ENCODE results near the gene FAM20A. TPM values are rescaled to one million over a fixed set of nuclear protein-coding genes. Genes with fewer than 3 reads are reported as not detected.

The FAM20A gene
- total and polyA plus RNA-seq, 4 donors, result 14.9 to 72.0 (median 58.6) TPM

- no peaks in the 10 kb centered on the region for H3K27me3 ChIP-seq (ENCODE audit: control insufficient read depth in 4 of 4, insufficient read depth in 4 of 4, low read length in 3 of 4)
- DNase-seq (ENCODE audit: low spot score), result no peak
- 94% methylated on average over 1 of the region's 1 CpG for WGBS
- no peaks in the 10 kb centered on the region for H3K9me3 ChIP-seq (ENCODE audit: control insufficient read depth in 4 of 4, low read length in 3 of 4)
- H3K4me3 ChIP-seq (ENCODE audit: low read depth in 1 of 3, low read length in 3 of 3), result no peak overlapping the region
- no peak overlapping the region for H3K27ac ChIP-seq (ENCODE audit: low read depth in 1 of 2, low read length in 2 of 2)
- no peaks in the 10 kb centered on the region for H3K4me1 ChIP-seq (ENCODE audit: control insufficient read depth in 4 of 4, insufficient read depth in 4 of 4, low read length in 3 of 4)
- TF ChIP-seq SP1 (IDR thresholded peaks at IDR 0.05) (no peak), JUND (IDR thresholded peaks at IDR 0.05) (no peak), NR2F2 (IDR thresholded peaks at IDR 0.05) (no peak), RAD21 (IDR thresholded peaks at IDR 0.05) (no peak), HNF4A (conservative IDR thresholded peaks at IDR 0.05) (no peak), GABPA (IDR thresholded peaks at IDR 0.05 in 1 of 2, conservative IDR thresholded peaks at IDR 0.05 in 1 of 2) (no peak), FOXA1 (IDR thresholded peaks at IDR 0.05) (no peak), FOXA2 (IDR thresholded peaks at IDR 0.05) (no peak), HNF4G (IDR thresholded peaks at IDR 0.05) (no peak), EGR1 (IDR thresholded peaks at IDR 0.05; ENCODE audit: low read depth in 2 of 2) (no peak), ATF3 (IDR thresholded peaks at IDR 0.05) (no peak), YY1 (IDR thresholded peaks at IDR 0.05) (no peak), ZBTB33 (IDR thresholded peaks at IDR 0.05) (no peak), TAF1 (conservative IDR thresholded peaks at IDR 0.05) (no peak), RXRA (IDR thresholded peaks at IDR 0.05) (no peak)
- TF ChIP-seq, protein P1, sequence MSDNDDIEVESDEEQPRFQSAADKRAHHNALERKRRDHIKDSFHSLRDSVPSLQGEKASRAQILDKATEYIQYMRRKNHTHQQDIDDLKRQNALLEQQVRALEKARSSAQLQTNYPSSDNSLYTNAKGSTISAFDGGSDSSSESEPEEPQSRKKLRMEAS (IDR thresholded peaks at IDR 0.05), result no peak
- TF ChIP-seq, protein P2, sequence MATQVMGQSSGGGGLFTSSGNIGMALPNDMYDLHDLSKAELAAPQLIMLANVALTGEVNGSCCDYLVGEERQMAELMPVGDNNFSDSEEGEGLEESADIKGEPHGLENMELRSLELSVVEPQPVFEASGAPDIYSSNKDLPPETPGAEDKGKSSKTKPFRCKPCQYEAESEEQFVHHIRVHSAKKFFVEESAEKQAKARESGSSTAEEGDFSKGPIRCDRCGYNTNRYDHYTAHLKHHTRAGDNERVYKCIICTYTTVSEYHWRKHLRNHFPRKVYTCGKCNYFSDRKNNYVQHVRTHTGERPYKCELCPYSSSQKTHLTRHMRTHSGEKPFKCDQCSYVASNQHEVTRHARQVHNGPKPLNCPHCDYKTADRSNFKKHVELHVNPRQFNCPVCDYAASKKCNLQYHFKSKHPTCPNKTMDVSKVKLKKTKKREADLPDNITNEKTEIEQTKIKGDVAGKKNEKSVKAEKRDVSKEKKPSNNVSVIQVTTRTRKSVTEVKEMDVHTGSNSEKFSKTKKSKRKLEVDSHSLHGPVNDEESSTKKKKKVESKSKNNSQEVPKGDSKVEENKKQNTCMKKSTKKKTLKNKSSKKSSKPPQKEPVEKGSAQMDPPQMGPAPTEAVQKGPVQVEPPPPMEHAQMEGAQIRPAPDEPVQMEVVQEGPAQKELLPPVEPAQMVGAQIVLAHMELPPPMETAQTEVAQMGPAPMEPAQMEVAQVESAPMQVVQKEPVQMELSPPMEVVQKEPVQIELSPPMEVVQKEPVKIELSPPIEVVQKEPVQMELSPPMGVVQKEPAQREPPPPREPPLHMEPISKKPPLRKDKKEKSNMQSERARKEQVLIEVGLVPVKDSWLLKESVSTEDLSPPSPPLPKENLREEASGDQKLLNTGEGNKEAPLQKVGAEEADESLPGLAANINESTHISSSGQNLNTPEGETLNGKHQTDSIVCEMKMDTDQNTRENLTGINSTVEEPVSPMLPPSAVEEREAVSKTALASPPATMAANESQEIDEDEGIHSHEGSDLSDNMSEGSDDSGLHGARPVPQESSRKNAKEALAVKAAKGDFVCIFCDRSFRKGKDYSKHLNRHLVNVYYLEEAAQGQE (IDR thresholded peaks at IDR 0.05), result no peak
- TF ChIP-seq, protein P3, sequence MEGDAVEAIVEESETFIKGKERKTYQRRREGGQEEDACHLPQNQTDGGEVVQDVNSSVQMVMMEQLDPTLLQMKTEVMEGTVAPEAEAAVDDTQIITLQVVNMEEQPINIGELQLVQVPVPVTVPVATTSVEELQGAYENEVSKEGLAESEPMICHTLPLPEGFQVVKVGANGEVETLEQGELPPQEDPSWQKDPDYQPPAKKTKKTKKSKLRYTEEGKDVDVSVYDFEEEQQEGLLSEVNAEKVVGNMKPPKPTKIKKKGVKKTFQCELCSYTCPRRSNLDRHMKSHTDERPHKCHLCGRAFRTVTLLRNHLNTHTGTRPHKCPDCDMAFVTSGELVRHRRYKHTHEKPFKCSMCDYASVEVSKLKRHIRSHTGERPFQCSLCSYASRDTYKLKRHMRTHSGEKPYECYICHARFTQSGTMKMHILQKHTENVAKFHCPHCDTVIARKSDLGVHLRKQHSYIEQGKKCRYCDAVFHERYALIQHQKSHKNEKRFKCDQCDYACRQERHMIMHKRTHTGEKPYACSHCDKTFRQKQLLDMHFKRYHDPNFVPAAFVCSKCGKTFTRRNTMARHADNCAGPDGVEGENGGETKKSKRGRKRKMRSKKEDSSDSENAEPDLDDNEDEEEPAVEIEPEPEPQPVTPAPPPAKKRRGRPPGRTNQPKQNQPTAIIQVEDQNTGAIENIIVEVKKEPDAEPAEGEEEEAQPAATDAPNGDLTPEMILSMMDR (IDR thresholded peaks at IDR 0.05; ENCODE audit: low read depth, low read length, missing input control), result no peak
- H3K36me3 ChIP-seq (ENCODE audit: control insufficient read depth in 4 of 4, insufficient read depth in 3 of 4, low read depth in 1 of 4, low read length in 3 of 4), result no peaks in the 10 kb centered on the region
- no peak overlapping the region for H3K9ac ChIP-seq (ENCODE audit: low read depth in 1 of 2, low read length in 2 of 2)
Observed at GRCh38 chr17:68505951-68506350, 95.2 kb downstream of the FAM20A start.
